ENCODE measurements around the gene GALNT8.

GRCh38 chr12:4794491-4794890 is 74.3 kb downstream of the GALNT8 start:
- no peak for TF ChIP-seq CTCF (conservative IDR thresholded peaks at IDR 0.05; ENCODE audit: low read depth in 2 of 2)
- TF ChIP-seq CREB1 (CRISPR knock-in tag; IDR thresholded peaks at IDR 0.05; ENCODE audit: low read depth): no peak
- no peak for TF ChIP-seq EZH2 (IDR thresholded peaks at IDR 0.05; ENCODE audit: low read depth, unreplicated experiment)
- no peak for TF ChIP-seq POLR2AphosphoS5 (IDR thresholded peaks at IDR 0.05; ENCODE audit: low read depth)
- no peak for TF ChIP-seq ETS1 (IDR thresholded peaks at IDR 0.05)
- TF ChIP-seq EZH2phosphoT487 (IDR thresholded peaks at IDR 0.05; ENCODE audit: unreplicated experiment): no peak
- no peak for TF ChIP-seq REST (IDR thresholded peaks at IDR 0.05; ENCODE audit: unreplicated experiment)
- no peak for TF ChIP-seq STAT1 (IDR thresholded peaks at IDR 0.05; ENCODE audit: unreplicated experiment)
